HepG2 (cell line): ENCODE data around the gene KRTAP10-6. TPM values are rescaled to one million over a fixed set of nuclear protein-coding genes. Genes with fewer than 3 reads are reported as not detected.

Experiments used
- ARNT2 ChIP-seq: sonication (generic); formaldehyde crosslinking; IDR thresholded peaks from 2 replicates; pipeline ENCODE4 v1.8.0; 2022; ENCODE audit warnings: mild to moderate bottlenecking, low read depth, missing genetic modification reagents, moderate library complexity
- CCAR2 ChIP-seq: fragments of 200-400 bp; formaldehyde crosslinking; optimal IDR thresholded peaks from 2 replicates; pipeline ENCODE3; 2018; ENCODE audit warnings: low read depth, mild to moderate bottlenecking, low read length, moderate library complexity
- CHD4 ChIP-seq: fragments of 200-600 bp; sonication (generic); IDR thresholded peaks from 2 replicates; pipeline ENCODE4 v1.7.0; 2017; ENCODE audit warnings: mild to moderate bottlenecking, low read length, borderline replicate concordance
- CSRNP1 ChIP-seq: sonication (generic); formaldehyde crosslinking; IDR thresholded peaks from 2 replicates; pipeline ENCODE4 v1.8.1; 2023; ENCODE audit warnings: mild to moderate bottlenecking, missing genetic modification reagents
- ESRRA ChIP-seq: sonication (generic); formaldehyde crosslinking; IDR thresholded peaks from 2 replicates; pipeline ENCODE4 v1.5.1; 2020; ENCODE audit warnings: mild to moderate bottlenecking, low read depth, missing genetic modification reagents
- FOXO1 ChIP-seq: sonication (generic); formaldehyde crosslinking; IDR thresholded peaks from 2 replicates; pipeline ENCODE4 v1.4.0; 2020; ENCODE audit warnings: missing genetic modification reagents
- GLI4 ChIP-seq: sonication (generic); formaldehyde crosslinking; IDR thresholded peaks from 2 replicates; pipeline ENCODE4 v1.5.1; 2020; ENCODE audit warnings: missing genetic modification reagents, mild to moderate bottlenecking, moderate library complexity, borderline replicate concordance
- HDAC2 ChIP-seq: sonication (generic); formaldehyde crosslinking; IDR thresholded peaks from 2 replicates; pipeline ENCODE4 v1.4.0; 2020; ENCODE audit warnings: missing genetic modification reagents
- HIC2 ChIP-seq: sonication (generic); formaldehyde crosslinking; IDR thresholded peaks from 2 replicates; pipeline ENCODE4 v1.9.0; 2022; ENCODE audit warnings: low read depth, missing genetic modification reagents
- IRF2 ChIP-seq: IDR thresholded peaks from 2 replicates; pipeline ENCODE4 v1.6.1; 2018; ENCODE audit warnings: missing genetic modification reagents, missing compliant biosample characterization
- ISX ChIP-seq: sonication (generic); formaldehyde crosslinking; conservative IDR thresholded peaks from 2 replicates; pipeline ENCODE4 v1.5.0; 2020; ENCODE audit warnings: missing genetic modification reagents
- MEIS2 ChIP-seq: sonication (generic); formaldehyde crosslinking; IDR thresholded peaks from 2 replicates; pipeline ENCODE4 v1.9.0; 2021; ENCODE audit warnings: mild to moderate bottlenecking, missing genetic modification reagents
- SALL1 ChIP-seq: sonication (generic); formaldehyde crosslinking; IDR thresholded peaks from 2 replicates; pipeline ENCODE4 v1.8.0; 2022; ENCODE audit warnings: mild to moderate bottlenecking, missing genetic modification reagents
- SMC3 ChIP-seq: IDR thresholded peaks from 2 replicates; pipeline ENCODE4 v1.6.1; 2011; ENCODE audit warnings: low read length, improper control_type of control experiment
- TCF7 ChIP-seq: sonication (generic); IDR thresholded peaks from 2 replicates; pipeline ENCODE4 v1.6.1; 2016; ENCODE audit warnings: antibody characterized with exemption, low read depth
- TGIF2 ChIP-seq: IDR thresholded peaks from 2 replicates; pipeline ENCODE4 v1.6.1; 2016; ENCODE audit warnings: control low read depth, missing compliant biosample characterization
- ZMAT3 ChIP-seq: sonication (generic); formaldehyde crosslinking; conservative IDR thresholded peaks from 2 replicates; pipeline ENCODE4 v1.7.0; 2021; ENCODE audit warnings: missing genetic modification reagents
- ZNF18 ChIP-seq: sonication (generic); formaldehyde crosslinking; IDR thresholded peaks from 2 replicates; pipeline ENCODE4 v1.8.0; 2022; ENCODE audit warnings: mild to moderate bottlenecking, missing genetic modification reagents; ENCODE audit not compliant: insufficient replicate concordance
- ZNF496 ChIP-seq: sonication (generic); formaldehyde crosslinking; IDR thresholded peaks from 2 replicates; pipeline ENCODE4 v1.8.1; 2023; ENCODE audit warnings: mild to moderate bottlenecking, moderate library complexity, missing genetic modification reagents; ENCODE audit not compliant: insufficient replicate concordance
- ZNF737 ChIP-seq: sonication (generic); formaldehyde crosslinking; IDR thresholded peaks from 2 replicates; pipeline ENCODE4 v1.5.0; 2020; ENCODE audit warnings: missing genetic modification reagents, mild to moderate bottlenecking, borderline replicate concordance
- ZNF746 ChIP-seq: sonication (generic); formaldehyde crosslinking; IDR thresholded peaks from 2 replicates; pipeline ENCODE4 v1.8.0; 2022; ENCODE audit warnings: mild to moderate bottlenecking, missing genetic modification reagents
- polyA plus RNA-seq, 8 experiments: library from polyadenylated mRNA; depleted of rRNA in 3 of 8; stranded (reverse) in 7 of 8; unstranded in 1 of 8; fragments of >200 nt; fragmentation: Illumina TruSeq in 4 of 8; extraction: Trizol in 4 of 8; gene quantifications; 2 replicates each; pipeline versions ENCODE4 v1.2.1 to v1.2.3, GENCODE V29; 2011 to 2016; ENCODE audit warnings: low read depth in 4 of 8, missing spikeins in 1 of 8, mixed read lengths in 1 of 8; ENCODE audit not compliant: insufficient read depth in 1 of 8
- total RNA-seq, 5 experiments: library from RNA; depleted of rRNA; stranded (reverse); fragments of >200 nt; fragmentation: Illumina TruSeq; extraction: Trizol; gene quantifications; 2 replicates each; pipeline ENCODE4 v1.2.3, GENCODE V29; 2016; ENCODE audit warnings: low read depth in 1 of 5
- TF ChIP-seq, protein P1 (sequence below): IDR thresholded peaks from 2 replicates; pipeline ENCODE4 v1.6.1; 2012; ENCODE audit warnings: inconsistent platforms
- TF ChIP-seq, protein P2 (sequence below): IDR thresholded peaks from 2 replicates; pipeline ENCODE4 v1.6.1; 2016; ENCODE audit warnings: missing compliant biosample characterization, missing genetic modification reagents, borderline replicate concordance

The KRTAP10-6 gene
- total and polyA plus RNA-seq, 2 of the 13 experiments (the other 11 are each of a cell fraction or from before 2014, with no cell fraction given), result not detected

DNA sequence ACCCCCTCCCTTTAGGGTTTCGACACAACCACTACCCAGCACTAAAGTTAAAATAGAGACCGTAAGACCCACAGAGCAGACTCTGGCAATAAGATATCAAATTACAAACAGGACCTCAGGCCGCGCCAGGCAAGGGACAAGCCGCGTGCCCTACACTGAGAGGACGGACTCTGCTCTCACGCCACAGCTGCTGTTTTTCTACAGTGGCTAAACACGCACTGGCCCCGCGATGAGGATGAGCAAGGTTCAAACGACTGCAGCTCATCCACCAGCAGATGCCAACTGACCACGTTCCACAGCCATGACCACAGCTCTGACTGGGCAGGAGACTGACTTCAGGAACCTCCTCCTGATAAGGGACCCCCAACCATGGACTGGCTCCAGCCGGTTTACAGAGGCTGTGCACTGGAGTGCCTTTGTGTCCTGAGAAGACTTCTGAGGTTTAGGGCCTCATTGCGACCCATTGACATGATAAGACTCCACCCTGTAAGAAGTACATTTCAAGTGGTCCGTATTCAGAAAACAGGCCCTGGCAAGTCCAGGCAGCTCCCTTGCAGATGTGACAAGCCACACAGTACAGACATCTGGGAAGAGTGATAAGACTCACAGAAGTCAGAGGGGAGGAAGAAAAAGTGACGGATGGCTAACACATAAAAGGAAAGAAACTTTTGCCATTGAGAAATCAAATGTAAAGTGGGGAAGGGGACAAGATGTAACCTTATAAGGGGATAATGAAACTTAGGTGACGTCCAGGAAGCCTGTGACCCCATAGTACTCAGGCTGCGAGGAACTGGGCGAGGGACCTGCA, 1.5 kb upstream of the KRTAP10-6 start (continued):
- TF ChIP-seq GLI4 (CRISPR knock-in tag), result 0 out of 2 replicates have a peak, but pooled peaks have one; percentile 38
- TF ChIP-seq, protein P1, sequence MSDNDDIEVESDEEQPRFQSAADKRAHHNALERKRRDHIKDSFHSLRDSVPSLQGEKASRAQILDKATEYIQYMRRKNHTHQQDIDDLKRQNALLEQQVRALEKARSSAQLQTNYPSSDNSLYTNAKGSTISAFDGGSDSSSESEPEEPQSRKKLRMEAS, result peak; percentile 92
- TF ChIP-seq MEIS2 (CRISPR knock-in tag), result peak; percentile 70
- TF ChIP-seq TCF7, result peak; percentile 24; the same call in 1 of the 2 replicates
- TF ChIP-seq ZNF737 (CRISPR knock-in tag), result no peak
- TF ChIP-seq ESRRA (CRISPR knock-in tag), result peak; percentile 49; the same call in 1 of the 2 replicates
- TF ChIP-seq, protein P2, sequence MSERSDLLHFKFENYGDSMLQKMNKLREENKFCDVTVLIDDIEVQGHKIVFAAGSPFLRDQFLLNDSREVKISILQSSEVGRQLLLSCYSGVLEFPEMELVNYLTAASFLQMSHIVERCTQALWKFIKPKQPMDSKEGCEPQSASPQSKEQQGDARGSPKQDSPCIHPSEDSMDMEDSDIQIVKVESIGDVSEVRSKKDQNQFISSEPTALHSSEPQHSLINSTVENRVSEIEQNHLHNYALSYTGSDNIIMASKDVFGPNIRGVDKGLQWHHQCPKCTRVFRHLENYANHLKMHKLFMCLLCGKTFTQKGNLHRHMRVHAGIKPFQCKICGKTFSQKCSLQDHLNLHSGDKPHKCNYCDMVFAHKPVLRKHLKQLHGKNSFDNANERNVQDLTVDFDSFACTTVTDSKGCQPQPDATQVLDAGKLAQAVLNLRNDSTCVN (CRISPR knock-in tag), result peak; percentile 56; the same call in 1 of the 2 replicates
- TF ChIP-seq IRF2 (CRISPR knock-in tag), result peak; percentile 79; the same call in 1 of the 2 replicates
- 0 out of 2 replicates have a peak, but pooled peaks have one; percentile 30 for TF ChIP-seq CSRNP1 (CRISPR knock-in tag)
- peak; percentile 29; the same call in 1 of the 2 replicates for TF ChIP-seq TGIF2 (CRISPR knock-in tag)
- TF ChIP-seq CHD4, result peak; percentile 25; the same call in 1 of the 2 replicates
- peak; percentile 69 for TF ChIP-seq ZMAT3 (CRISPR knock-in tag)
- no peak for TF ChIP-seq CCAR2
- TF ChIP-seq SMC3, result no peak
- TF ChIP-seq ISX (CRISPR knock-in tag), result no peak
- peak; percentile 97 for TF ChIP-seq HIC2
- no peak for TF ChIP-seq ZNF496 (CRISPR knock-in tag)
- TF ChIP-seq HDAC2, result peak; percentile 95
- peak; percentile 94 for TF ChIP-seq FOXO1
- peak; percentile 97 for TF ChIP-seq SALL1 (CRISPR knock-in tag)
- TF ChIP-seq ZNF746 (CRISPR knock-in tag), result peak; percentile 71
- TF ChIP-seq ARNT2 (CRISPR knock-in tag), result peak; percentile 61
- TF ChIP-seq ZNF18, result peak; percentile 62
